ENCODE results near the gene ERCC4.

- TF ChIP-seq EZH2phosphoT487 (IDR thresholded peaks at IDR 0.05; ENCODE audit: low read depth) (no peak), CTCF (IDR thresholded peaks at IDR 0.05; ENCODE audit: low read depth, low read length) (no peak)
These were observed 13.5 kb upstream of the ERCC4 start for GRCh38 chr16:13906168-13907089.

Data from OCI-LY3 (cell line).